Neuronal stem cell (in vitro differentiated cells): ENCODE data around the gene NFKBIE.

Experiments
- DNase-seq: peaks from one replicate; pipeline ENCODE4 v3.0.0-alpha.2; 2013; ENCODE audit warnings: low spot score
- H2AFZ ChIP-seq: one replicate; pipeline ENCODE4 v1.6.1; 2013; ENCODE audit warnings: mild to moderate bottlenecking, low read length, inconsistent platforms
- H2AK5ac ChIP-seq: 2 replicates; pipeline ENCODE4 v1.6.1; 2013; ENCODE audit warnings: low read depth, mild to moderate bottlenecking, inconsistent platforms, low read length, moderate library complexity, mixed read lengths
- H2BK120ac ChIP-seq: 2 replicates; pipeline ENCODE4 v1.6.1; 2013; ENCODE audit warnings: low read depth, mild to moderate bottlenecking, inconsistent platforms, low read length, moderate library complexity, mixed read lengths
- H2BK12ac ChIP-seq: one replicate; pipeline ENCODE4 v1.6.1; 2013; ENCODE audit warnings: low read length, inconsistent platforms
- H2BK15ac ChIP-seq: 2 replicates; pipeline ENCODE4 v1.6.1; 2013; ENCODE audit warnings: mild to moderate bottlenecking, low read length, inconsistent platforms, mixed read lengths
- H2BK5ac ChIP-seq: one replicate; pipeline ENCODE4 v1.6.1; 2013; ENCODE audit warnings: inconsistent platforms, mild to moderate bottlenecking, low read length, moderate library complexity
- H3K14ac ChIP-seq: one replicate; pipeline ENCODE4 v1.6.1; 2013; ENCODE audit warnings: low read length, inconsistent platforms
- H3K18ac ChIP-seq: 2 replicates; pipeline ENCODE4 v1.6.1; 2013; ENCODE audit warnings: low read length, inconsistent platforms
- H3K23ac ChIP-seq: 2 replicates; pipeline ENCODE4 v1.6.1; 2013; ENCODE audit warnings: low read depth, mild to moderate bottlenecking, mixed read lengths, low read length, inconsistent platforms; ENCODE audit not compliant: poor library complexity
- H3K27ac ChIP-seq: replicated peaks from 3 replicates; pipeline ENCODE4 v1.5.1; 2013; ENCODE audit warnings: low read length, inconsistent platforms
- H3K27me3 ChIP-seq, 3 experiments: 2 replicates each; pipeline ENCODE4 v1.6.1; 2013; ENCODE audit warnings: low read length in 3 of 3, mild to moderate bottlenecking in 2 of 3, inconsistent platforms in 1 of 3, low read depth in 1 of 3, mixed read lengths in 1 of 3, moderate library complexity in 1 of 3; ENCODE audit not compliant: control insufficient read depth in 3 of 3, insufficient read depth in 3 of 3
- H3K36me3 ChIP-seq, 2 donors: replicated peaks in 1 of 2; 2 replicates each; pipeline ENCODE4 v1.6.1; 2013; ENCODE audit warnings: low read length in 2 of 2; ENCODE audit not compliant: control insufficient read depth in 2 of 2, insufficient read depth in 2 of 2
- H3K4ac ChIP-seq: 2 replicates; pipeline ENCODE4 v1.6.1; 2013; ENCODE audit warnings: inconsistent platforms, mild to moderate bottlenecking, low read length, moderate library complexity
- H3K4me1 ChIP-seq, 2 donors: 1 replicate in 1 of 2; 2 replicates in 1 of 2; pipeline ENCODE4 v1.6.1; 2013; ENCODE audit warnings: low read length in 2 of 2, low read depth in 1 of 2; ENCODE audit not compliant: control insufficient read depth in 2 of 2, insufficient read depth in 1 of 2
- H3K4me2 ChIP-seq: one replicate; pipeline ENCODE4 v1.6.1; 2013; ENCODE audit warnings: mild to moderate bottlenecking, low read length, inconsistent platforms; ENCODE audit not compliant: insufficient read depth, poor library complexity, severe bottlenecking
- H3K4me3 ChIP-seq, 2 donors: 2 replicates each; pipeline ENCODE4 v1.5.1; 2013; ENCODE audit warnings: low read length in 2 of 2, mild to moderate bottlenecking in 2 of 2, inconsistent platforms in 1 of 2, moderate library complexity in 1 of 2
- H3K79me1 ChIP-seq: one replicate; pipeline ENCODE4 v1.6.1; 2013; ENCODE audit warnings: low read depth, mild to moderate bottlenecking, inconsistent platforms, low read length, moderate library complexity
- H3K9ac ChIP-seq: one replicate; pipeline ENCODE4 v1.6.1; 2013; ENCODE audit warnings: mild to moderate bottlenecking, low read depth, low read length, inconsistent platforms; ENCODE audit not compliant: poor library complexity
- H3K9me3 ChIP-seq, 2 donors: replicated peaks in 1 of 2; 2 replicates each; pipeline versions ENCODE3 to v1.6.1; 2013; ENCODE audit warnings: low read length in 2 of 2, mild to moderate bottlenecking in 2 of 2, inconsistent platforms in 1 of 2, low read depth in 1 of 2, mixed read lengths in 1 of 2, moderate library complexity in 1 of 2; ENCODE audit not compliant: control insufficient read depth in 2 of 2, insufficient read depth in 1 of 2
- H4K8ac ChIP-seq: one replicate; pipeline ENCODE4 v1.6.1; 2013; ENCODE audit warnings: low read depth, mild to moderate bottlenecking, inconsistent platforms, low read length, moderate library complexity
- H4K91ac ChIP-seq: one replicate; pipeline ENCODE4 v1.6.1; 2013; ENCODE audit warnings: low read length, low read depth, mild to moderate bottlenecking, inconsistent platforms; ENCODE audit not compliant: poor library complexity
- WGBS, 2 donors: extraction: QIAGEN DNeasy Blood & Tissue Kit; methylation state at CpG; one replicate each; pipeline ENCODE4 v1.1.7; 2013; ENCODE audit warnings: missing lambda C conversion rate in 2 of 2, mixed read lengths in 1 of 2; ENCODE audit not compliant: insufficient read length in 2 of 2, insufficient replicate concordance in 1 of 2; ENCODE audit errors: extremely low coverage in 2 of 2; 5-methylcytosine and 5-hydroxymethylcytosine counted together

Gene NFKBIE

DNA sequence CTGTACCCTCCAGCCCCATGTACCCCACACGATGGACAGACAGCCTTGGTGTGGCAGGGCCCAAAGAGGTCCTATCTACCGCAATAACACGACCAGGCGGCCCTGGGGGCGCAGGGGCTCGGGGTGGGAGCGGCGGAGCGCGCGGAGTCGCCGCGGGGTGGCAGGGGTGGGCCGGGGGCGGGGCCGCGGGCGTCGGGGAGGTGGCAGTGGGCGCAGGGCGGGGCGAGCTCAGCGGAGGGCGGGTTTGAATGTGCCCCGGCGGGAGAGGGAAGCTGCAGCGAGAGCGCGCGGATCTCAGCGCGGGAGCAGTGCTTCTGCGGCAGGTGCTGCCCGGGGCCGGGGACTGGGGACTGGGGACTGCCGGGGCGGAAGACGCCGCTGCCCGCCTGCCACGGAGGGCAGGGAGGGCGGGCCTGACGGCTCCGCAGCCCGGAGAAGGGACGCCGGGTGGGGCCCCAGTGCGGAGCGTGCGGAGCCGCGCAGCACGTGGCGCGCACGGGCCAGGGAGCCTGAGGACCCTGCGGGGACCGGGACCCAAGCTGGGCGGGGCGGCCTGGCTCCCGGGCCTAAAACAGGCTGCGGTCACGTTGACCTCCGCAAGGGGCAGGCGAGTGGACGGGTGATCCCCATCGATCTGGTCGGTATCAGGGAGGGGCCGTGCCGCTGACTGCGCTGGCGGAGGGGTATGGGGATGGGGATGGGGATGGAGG, 41.9 kb downstream of the NFKBIE start, which contains the start of gene SLC29A1:
SLC29A1 (plus strand) TSS at position 277 of the 710 bp plus-strand sequence. CDS start 3,719 bp downstream, outside the sequence.
- Histone ChIP-seq H3K27ac (peak within 1 kb of the TSS; percentile 57), H3K18ac (peak within 1 kb of the TSS; percentile 90), H3K27me3 (peaks cover 0 to 2% (median 0%) of the 10 kb centered on the region in 3 experiments), H3K9ac (peak within 1 kb of the TSS; percentile 90), H3K4me1 (peaks cover 46 to 54% of the 10 kb centered on the region in 2 donors), H3K9me3 (no peaks in the 10 kb centered on the region), H3K4me3 (peak within 1 kb of the TSS; percentile 56 to 81), H3K79me1 (peaks cover 13% of the 10 kb centered on the region), H2BK15ac (peak within 1 kb of the TSS; percentile 63), H2BK5ac (no peak within 1 kb of the TSS), H3K36me3 (peaks cover 0 to 5% of the 10 kb centered on the region in 2 donors), H2AFZ (peak within 1 kb of the TSS; percentile 72), H4K91ac (no peak within 1 kb of the TSS), H4K8ac (no peak within 1 kb of the TSS), H3K4ac (no peak within 1 kb of the TSS), H3K23ac (peak within 1 kb of the TSS; percentile 76), H2BK120ac (peak within 1 kb of the TSS; percentile 27), H2BK12ac (no peak within 1 kb of the TSS), H3K4me2 (peak within 1 kb of the TSS; percentile 85), H2AK5ac (peak within 1 kb of the TSS; percentile 17), H3K14ac (peak within 1 kb of the TSS; percentile 39)
- no CpG with 5 or more reads among the region's 73 CpGs for WGBS, 2 donors
- peak; percentile 65 for DNase-seq

DNA sequence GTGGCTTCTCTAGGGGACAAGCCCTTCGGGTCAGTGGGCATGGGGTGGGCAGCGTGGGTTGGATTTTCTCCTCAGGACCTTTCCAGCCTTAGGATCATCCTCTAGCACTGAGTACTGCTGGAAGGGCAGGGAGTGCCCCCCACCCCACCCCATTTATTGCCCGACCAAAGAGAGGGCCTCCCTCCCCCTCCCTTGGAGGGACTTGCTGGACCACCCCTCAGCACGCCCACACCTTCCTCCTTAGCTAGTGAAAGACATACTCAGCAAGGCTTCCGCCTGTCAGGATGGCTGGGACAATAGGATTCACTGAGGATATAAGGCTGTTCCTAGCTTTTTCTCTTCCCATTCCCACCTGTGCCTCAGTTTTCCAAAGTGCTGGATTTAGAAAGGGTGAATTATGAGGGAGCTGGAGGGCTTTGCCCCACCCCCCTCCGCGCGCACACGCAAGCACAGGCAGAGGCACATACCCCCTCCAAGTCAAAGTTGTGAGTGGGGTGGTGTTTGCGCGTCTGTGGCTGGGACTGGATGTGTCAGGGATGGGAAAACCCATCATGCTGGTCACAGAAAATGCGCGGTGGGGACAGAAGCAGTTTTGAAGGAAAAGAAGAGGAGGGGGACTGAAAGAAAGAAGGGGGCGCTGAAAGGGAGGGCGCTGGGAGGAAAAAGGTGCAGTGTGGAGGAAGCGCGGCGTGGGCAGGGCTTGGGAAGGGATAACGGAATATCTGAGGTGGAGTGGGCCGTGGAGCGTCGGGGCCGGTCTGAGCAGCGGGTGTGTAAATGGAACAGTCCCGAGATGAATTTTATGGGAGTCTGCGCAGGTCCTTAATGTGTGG, 42.6 kb downstream of the NFKBIE start:
- Histone ChIP-seq H4K8ac (no peak overlapping the region), H2BK120ac (no peak overlapping the region), H3K4me3 (peak overlapping the region; percentile 56 to 76), H3K4ac (no peak overlapping the region), H3K4me1 (peaks cover 53 to 59% of the 10 kb centered on the region in 2 donors), H2BK12ac (no peak overlapping the region), H2AK5ac (no peak overlapping the region), H3K36me3 (no peaks in the 10 kb centered on the region), H2AFZ (peak overlapping the region; percentile 72), H2BK15ac (peak overlapping the region; percentile 63), H3K27me3 (peaks cover 0 to 2% (median 0%) of the 10 kb centered on the region in 3 experiments), H4K91ac (no peak overlapping the region), H2BK5ac (no peak overlapping the region), H3K4me2 (peak overlapping the region; percentile 76), H3K14ac (peak overlapping the region; percentile 39), H3K23ac (peak overlapping the region; percentile 76), H3K18ac (peak overlapping the region; percentile 45), H3K9ac (peak overlapping the region; percentile 70), H3K27ac (peak overlapping the region; percentile 22), H3K9me3 (no peaks in the 10 kb centered on the region), H3K79me1 (peaks cover 13% of the 10 kb centered on the region)
- WGBS, 2 donors: no CpG with 5 or more reads among the region's 26 CpGs
- no peak for DNase-seq

DNA sequence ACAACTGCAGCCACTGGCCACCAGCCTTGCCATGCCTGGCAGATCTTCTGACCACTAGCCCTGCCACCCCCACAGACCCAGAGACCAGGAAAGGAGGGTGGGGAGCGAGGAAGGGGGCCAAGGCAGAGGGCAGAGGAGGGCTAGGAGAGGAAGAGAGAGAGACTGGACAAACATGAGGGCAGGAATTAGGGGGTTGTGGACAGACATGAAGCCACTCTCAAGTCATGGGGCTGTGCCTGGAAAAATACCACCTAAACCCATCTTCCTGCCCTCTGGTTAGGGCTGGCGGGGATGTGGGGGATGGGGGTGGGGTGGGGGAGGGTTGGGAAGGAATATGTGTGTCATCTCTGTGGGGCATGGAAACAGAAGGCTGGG, 43.4 kb downstream of the NFKBIE start:
- peak overlapping the region; percentile 71 for H2BK15ac ChIP-seq
- H4K91ac ChIP-seq: no peak overlapping the region
- H3K4me2 ChIP-seq: no peak overlapping the region
- H2BK5ac ChIP-seq: no peak overlapping the region
- H3K14ac ChIP-seq: no peak overlapping the region
- no peaks in the 10 kb centered on the region for H3K36me3 ChIP-seq
- H3K4me1 ChIP-seq: peaks cover 56 to 61% of the 10 kb centered on the region in 2 donors
- no peaks in the 10 kb centered on the region for H3K9me3 ChIP-seq
- no peak overlapping the region for H3K23ac ChIP-seq
- peaks cover 8% of the 10 kb centered on the region for H3K79me1 ChIP-seq
- peaks cover 0 to 2% (median 0%) of the 10 kb centered on the region in 3 experiments for H3K27me3 ChIP-seq
- H4K8ac ChIP-seq: no peak overlapping the region
- no peak overlapping the region for H2BK12ac ChIP-seq
- peak overlapping the region; percentile 88 for H2AK5ac ChIP-seq
- DNase-seq: no peak
- no peak overlapping the region for H2BK120ac ChIP-seq
- no CpG with 5 or more reads among the region's 2 CpGs for WGBS, 2 donors
- H3K9ac ChIP-seq: no peak overlapping the region
- H3K27ac ChIP-seq: no peak overlapping the region
- no peak overlapping the region for H3K4me3 ChIP-seq
- no peak overlapping the region for H3K4ac ChIP-seq
- H2AFZ ChIP-seq: no peak overlapping the region
- peak overlapping the region; percentile 84 for H3K18ac ChIP-seq
